GM12891 (cell line): Measurements from ENCODE around the gene ETS1.

Experiments
- PAX5 ChIP-seq: IDR thresholded peaks from 2 replicates; pipeline ENCODE4 v1.6.1; 2011; ENCODE audit warnings: low read length, moderate library complexity, mild to moderate bottlenecking; ENCODE audit not compliant: insufficient read depth, severe bottlenecking
- POLR2AphosphoS5 ChIP-seq: IDR thresholded peaks from 2 replicates; pipeline ENCODE4 v1.6.1; 2011; ENCODE audit warnings: low read depth, low read length, control low read depth

DNA sequence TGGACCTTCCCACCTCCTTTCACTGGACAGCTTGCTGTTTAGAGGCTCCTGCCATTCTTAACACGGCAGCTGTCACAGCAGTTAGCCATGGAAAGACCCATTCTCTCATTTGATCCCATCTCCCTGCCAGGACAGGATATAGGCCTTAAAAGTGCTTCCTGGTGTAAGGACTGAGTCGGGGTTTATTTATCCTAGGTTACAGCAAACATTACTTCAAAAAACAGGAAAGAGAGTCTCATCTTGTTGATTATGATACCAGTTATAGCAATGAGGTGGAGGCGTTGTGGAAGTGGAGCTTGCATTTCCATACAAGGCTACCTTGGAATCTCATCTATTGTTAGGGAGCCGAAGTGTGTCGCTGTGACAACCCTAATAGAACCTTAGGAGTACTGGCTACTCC, 17.4 kb upstream of the ETS1 start:
- TF ChIP-seq POLR2AphosphoS5 (no peak), PAX5 (no peak)
